ENCODE measurements around the gene SPTAN1.

Gene SPTAN1

GRCh38 chr9:128607642-128608350 lies 55.4 kb downstream of the SPTAN1 start:
- no peak for DNase-seq

GRCh38 chr9:128610897-128611296 lies 58.5 kb downstream of the SPTAN1 start:
- no peak for DNase-seq

- no peak for DNase-seq
Observed at GRCh38 chr9:128611600-128612394, 59.4 kb downstream of the SPTAN1 start.

GRCh38 chr9:128614728-128615127 lies 62.3 kb downstream of the SPTAN1 start:
- DNase-seq = no peak

- no peak for DNase-seq
Observed at GRCh38 chr9:128615571-128615970, 63.2 kb downstream of the SPTAN1 start.

GRCh38 chr9:128617943-128618342 lies 65.6 kb downstream of the SPTAN1 start:
- DNase-seq = no peak

- no peak for DNase-seq
Observed at GRCh38 chr9:128619127-128619526, 66.7 kb downstream of the SPTAN1 start.

GRCh38 chr9:128619779-128620178 lies 67.4 kb downstream of the SPTAN1 start:
- DNase-seq = no peak

GRCh38 chr9:128621730-128622455 lies 69.5 kb downstream of the SPTAN1 start:
- no peak for DNase-seq

- no peak for DNase-seq
Observed at GRCh38 chr9:128624566-128624965, 72.2 kb downstream of the SPTAN1 start.

GRCh38 chr9:128625391-128626146 lies 73.2 kb downstream of the SPTAN1 start:
- DNase-seq = no peak

GRCh38 chr9:128626181-128626580 lies 73.8 kb downstream of the SPTAN1 start:
- no peak for DNase-seq

- DNase-seq = no peak
Observed at GRCh38 chr9:128627127-128627715, 74.8 kb downstream of the SPTAN1 start.

GRCh38 chr9:128627906-128628305 lies 75.5 kb downstream of the SPTAN1 start:
- DNase-seq = no peak

- no peak for DNase-seq
Observed at GRCh38 chr9:128628471-128629048, 76.2 kb downstream of the SPTAN1 start.

- no peak for DNase-seq
Observed at GRCh38 chr9:128629136-128629535, 76.7 kb downstream of the SPTAN1 start.

- no peak for DNase-seq
Observed at GRCh38 chr9:128629852-128630545, 77.6 kb downstream of the SPTAN1 start.

- no peak for DNase-seq
Observed at GRCh38 chr9:128631636-128632035, 79.2 kb downstream of the SPTAN1 start.

GRCh38 chr9:128632066-128632465 lies 79.7 kb downstream of the SPTAN1 start:
- DNase-seq = no peak

- no peak for DNase-seq
Observed at GRCh38 chr9:128632486-128632885, 80.1 kb downstream of the SPTAN1 start.

- DNase-seq = no peak
Observed at GRCh38 chr9:128633057-128633456, 80.7 kb downstream of the SPTAN1 start.
